Testis (tissue), 3 donors: ENCODE measurements around the gene KIFC3. TPM values are rescaled to one million over a fixed set of nuclear protein-coding genes. Genes with fewer than 3 reads are reported as not detected.

Source experiments
- DNase-seq: peaks from one replicate; pipeline ENCODE4 v3.0.0-alpha.2; 2019
- H3K27ac ChIP-seq, 2 donors: fragments of 200-600 bp; sonication (generic); one replicate each; pipeline ENCODE4 v1.5.1; 2019
- H3K27me3 ChIP-seq: fragments of 200-600 bp; sonication (generic); one replicate; pipeline ENCODE4 v1.5.1; 2019
- H3K36me3 ChIP-seq: fragments of 200-600 bp; sonication (generic); one replicate; pipeline ENCODE4 v1.5.1; 2017; ENCODE audit warnings: low read depth; ENCODE audit errors: missing control alignments
- H3K4me1 ChIP-seq: fragments of 200-600 bp; sonication (generic); one replicate; pipeline ENCODE4 v1.5.1; 2019
- H3K4me3 ChIP-seq, 2 donors: fragments of 200-600 bp; sonication (generic); one replicate each; pipeline ENCODE4 v1.5.1; 2017 to 2019
- H3K9me3 ChIP-seq: fragments of 200-600 bp; sonication (generic); one replicate; pipeline ENCODE4 v1.5.1; 2017
- CTCF ChIP-seq, 3 experiments: fragments of 450-650 bp in 2 of 3; fragments of 200-600 bp in 1 of 3; sonication (generic) in 1 of 3; IDR thresholded peaks; one replicate each; pipeline ENCODE4 v1.5.1; 2016 to 2019; ENCODE audit warnings: antibody characterized with exemption in 3 of 3, mild to moderate bottlenecking in 2 of 3, moderate library complexity in 1 of 3
- POLR2A ChIP-seq: fragments of 450-650 bp; IDR thresholded peaks from one replicate; pipeline ENCODE4 v1.6.1; 2017; ENCODE audit warnings: antibody characterized with exemption, mild to moderate bottlenecking, moderate library complexity
- WGBS, 2 donors: methylation state at CpG; one replicate each; pipeline ENCODE4 v1.1.5; 2018; 5-methylcytosine and 5-hydroxymethylcytosine counted together
- intact Hi-C: fragments of 100-400 bp; cut with DNase I; formaldehyde crosslinking; loops from one replicate; pipeline ENCODE4 v1.15.1; 2023; ENCODE audit warnings: low total_unique reads
- microRNA-seq, 2 donors: library from miRNA; unstranded; fragments of <30 nt; microRNA quantifications; one replicate each; pipeline ENCODE4, GENCODE V29; 2016; ENCODE audit warnings: borderline number of aligned reads in 2 of 2, borderline replicate concordance in 1 of 2
- polyA plus RNA-seq: library from polyadenylated mRNA; stranded (reverse); fragments of 350-450 nt; fragmentation: Illumina TruSeq; extraction: RNeasy Lipid Tissue Mini Kit (QIAGEN cat#74804); gene quantifications from one replicate; pipeline ENCODE4 v1.2.3, GENCODE V29; 2014; ENCODE audit warnings: low read depth, low replicate concordance; ENCODE audit not compliant: insufficient read depth
- small RNA-seq, 2 donors: library from RNA; depleted of rRNA; stranded (forward); fragments of <200 nt; gene quantifications; one replicate each; pipeline ENCODE3, GENCODE V24; 2016
- total RNA-seq, 2 donors: library from RNA; depleted of rRNA; stranded (reverse); fragments of >200 nt; gene quantifications; one replicate each; pipeline ENCODE4 v1.2.3, GENCODE V29; 2016

The KIFC3 gene
- total and polyA plus RNA-seq, 3 donors from 2014 or later: 105 to 185 (median 137) TPM

GRCh38 chr16:57711993-57712392 is 90.3 kb downstream of the KIFC3 start:
- Histone ChIP-seq H3K27me3 (no peaks in the 10 kb centered on the region), H3K27ac (no peak overlapping the region), H3K9me3 (no peaks in the 10 kb centered on the region), H3K36me3 (no peaks in the 10 kb centered on the region), H3K4me3 (no peak overlapping the region), H3K4me1 (no peaks in the 10 kb centered on the region)
- TF ChIP-seq POLR2A (no peak), CTCF (IDR thresholded peaks at IDR 0.05) (no peak)
- 89 to 96% methylated on average over 3 of the region's 3 CpGs for WGBS, 2 donors
- intact Hi-C loops: no loop called here
- DNase-seq: no peak

- WGBS, 2 donors: 78 to 89% methylated on average over 5 of the region's 5 CpGs
- H3K4me1 ChIP-seq: no peaks in the 10 kb centered on the region
- H3K9me3 ChIP-seq: no peaks in the 10 kb centered on the region
- intact Hi-C loops: no loop called here
- no peak for DNase-seq
- no peak overlapping the region for H3K27ac ChIP-seq
- no peaks in the 10 kb centered on the region for H3K27me3 ChIP-seq
- H3K36me3 ChIP-seq: no peaks in the 10 kb centered on the region
- no peak overlapping the region for H3K4me3 ChIP-seq
- TF ChIP-seq POLR2A: no peak
- no peak for TF ChIP-seq CTCF (IDR thresholded peaks at IDR 0.05)
Observed at GRCh38 chr16:57711346-57711745, 90.9 kb downstream of the KIFC3 start.

GRCh38 chr16:57709663-57710062 is 92.6 kb downstream of the KIFC3 start:
- H3K4me1 ChIP-seq: no peaks in the 10 kb centered on the region
- TF ChIP-seq CTCF (IDR thresholded peaks at IDR 0.05) (no peak), POLR2A (no peak)
- H3K9me3 ChIP-seq: no peaks in the 10 kb centered on the region
- H3K36me3 ChIP-seq: no peaks in the 10 kb centered on the region
- 88 to 90% methylated on average over 3 of the region's 3 CpGs for WGBS, 2 donors
- no peaks in the 10 kb centered on the region for H3K27me3 ChIP-seq
- no peak for DNase-seq
- intact Hi-C loops: no loop called here
- H3K4me3 ChIP-seq: no peak overlapping the region
- H3K27ac ChIP-seq: no peak overlapping the region

Small RNA genes lying within 50 kb of the gene (microRNA-seq; reads per million reads assigned to microRNA genes)
- 0 to 1.4 reads per million in 2 donors for gene MIR6772

Small RNA genes lying within 50 kb of the gene (small RNA-seq; reads per million reads assigned to genes)
- gene MIR6772 (0.09 to 0.18 reads per million in 2 donors), gene RNU6-20P (0 reads per million in 2 donors)

Other genes with a start within 250 kb of the KIFC3 start
- gene ADGRG1, start 173.9 kb downstream of the KIFC3 start, total RNA-seq: 100 to 1,000 TPM; 296 to 346 TPM
- gene ADGRG1, start 173.9 kb downstream of the KIFC3 start, polyA plus RNA-seq: 134 TPM
- gene ADGRG3, start 134.2 kb downstream of the KIFC3 start, total RNA-seq: under 1 TPM; 0.37 to 0.63 TPM
- gene ADGRG3, start 134.2 kb downstream of the KIFC3 start, polyA plus RNA-seq: 0.82 TPM
- gene DRC7, start 107.7 kb downstream of the KIFC3 start, total RNA-seq: 10 to 100 TPM; 35.4 to 62.7 TPM
- 199 TPM for gene DRC7, start 107.7 kb downstream of the KIFC3 start, polyA plus RNA-seq
- 10 to 100 TPM; 52.7 to 53.5 TPM for gene KATNB1, start 66.7 kb downstream of the KIFC3 start, total RNA-seq
- 105 TPM for gene KATNB1, start 66.7 kb downstream of the KIFC3 start, polyA plus RNA-seq
- 1 to 10 TPM in 1 of 2 donors, under 1 TPM in 1; 0.87 to 1.2 TPM for gene CNGB1, start 168.6 kb upstream of the KIFC3 start, total RNA-seq
- gene CNGB1, start 168.6 kb upstream of the KIFC3 start, polyA plus RNA-seq: 0.76 TPM
- 10 to 100 TPM; 11.2 to 12.1 TPM for gene ZNF319, start 198.2 kb upstream of the KIFC3 start, total RNA-seq
- gene ZNF319, start 198.2 kb upstream of the KIFC3 start, polyA plus RNA-seq: 10.4 TPM
- gene USB1, start 198.9 kb upstream of the KIFC3 start, total RNA-seq: 10 to 100 TPM; 62.4 to 63.7 TPM
- gene USB1, start 198.9 kb upstream of the KIFC3 start, polyA plus RNA-seq: 39.7 TPM
- gene MMP15, start 223.3 kb upstream of the KIFC3 start, total RNA-seq: 100 to 1,000 TPM; 194 to 300 TPM
- gene MMP15, start 223.3 kb upstream of the KIFC3 start, polyA plus RNA-seq: 80.6 TPM